Measurements from ENCODE around the gene NACC1.

Gene NACC1

GRCh38 chr19:13100031-13100588 is 18.0 kb upstream of the NACC1 start:
- no peak for DNase-seq (ENCODE audit: low read depth)

GRCh38 chr19:13100841-13101589 is 17.0 kb upstream of the NACC1 start:
- DNase-seq (ENCODE audit: low read depth) = no peak

GRCh38 chr19:13101590-13102415 is 16.3 kb upstream of the NACC1 start:
- DNase-seq (ENCODE audit: low read depth) = no peak

DNA sequence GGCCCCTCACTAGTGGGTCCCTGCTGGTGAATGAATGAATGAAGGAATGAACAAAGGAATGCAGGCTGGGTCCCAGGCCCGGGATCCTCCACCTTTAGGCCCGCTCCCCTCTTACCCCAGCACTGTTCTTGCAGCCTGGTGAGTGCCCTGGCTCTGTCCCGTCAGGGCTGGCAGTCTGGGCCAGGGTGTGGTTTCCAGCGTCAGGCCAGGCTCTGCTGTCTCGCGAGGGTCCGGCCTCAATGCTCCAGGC is 15.7 kb upstream of the NACC1 start:
- DNase-seq (ENCODE audit: low read depth) = no peak

DNA sequence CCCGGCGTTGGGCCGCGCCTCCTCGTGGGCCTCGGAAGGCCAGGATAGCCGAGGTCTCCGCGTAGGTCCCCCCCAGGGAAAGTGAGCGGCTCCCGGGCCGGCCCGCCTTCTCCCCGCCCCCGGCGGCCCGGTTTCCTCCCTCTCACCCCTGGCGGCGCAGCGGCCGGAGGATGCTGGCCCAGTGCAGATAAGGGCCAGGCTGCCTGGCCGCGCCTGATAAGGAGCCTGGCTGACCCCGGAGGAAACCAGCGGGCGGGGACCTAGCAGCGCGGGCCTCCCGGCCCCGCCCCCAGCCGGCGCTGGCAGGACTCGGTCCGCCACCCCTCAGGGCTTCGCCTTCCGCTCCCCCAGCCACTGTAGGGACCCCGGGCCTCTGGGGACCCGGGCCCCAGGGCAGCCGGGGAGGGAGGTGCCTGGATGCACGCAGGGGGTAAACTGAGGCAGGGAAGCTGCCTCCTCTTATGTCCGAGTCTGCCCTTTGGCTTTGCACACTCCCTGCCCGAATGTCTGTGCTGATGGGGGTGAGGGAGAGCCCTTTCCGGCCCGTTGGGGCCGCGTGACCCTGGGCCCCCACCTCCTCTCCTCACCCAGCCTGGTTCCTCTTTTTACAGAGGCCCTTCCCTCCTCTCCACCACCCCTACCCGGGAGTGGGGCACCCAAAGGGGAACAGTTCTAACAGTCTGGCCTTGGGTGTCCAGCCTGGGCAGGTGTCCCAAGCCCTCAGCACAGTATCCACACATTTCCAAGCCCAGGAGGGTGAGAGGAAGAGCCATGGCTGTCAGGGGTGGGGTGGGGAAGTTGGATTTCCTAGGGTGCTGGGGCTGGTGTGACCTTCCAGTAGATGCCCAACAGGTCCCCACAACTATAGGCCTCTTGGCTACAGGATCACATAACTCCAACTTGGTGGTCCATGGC is 15.1 kb upstream of the NACC1 start, which contains the start of gene LYL1:
LYL1 (minus strand) TSS at position 193 of the 915 bp plus-strand sequence. CDS start 1,687 bp downstream, outside the sequence.
- DNase-seq (ENCODE audit: low read depth) = no peak

GRCh38 chr19:13103581-13104359 is 14.3 kb upstream of the NACC1 start:
- no peak for DNase-seq (ENCODE audit: low read depth)

- peak; percentile 46 for DNase-seq (ENCODE audit: low read depth)
Measured at GRCh38 chr19:13104360-13104847, 13.7 kb upstream of the NACC1 start.

DNA sequence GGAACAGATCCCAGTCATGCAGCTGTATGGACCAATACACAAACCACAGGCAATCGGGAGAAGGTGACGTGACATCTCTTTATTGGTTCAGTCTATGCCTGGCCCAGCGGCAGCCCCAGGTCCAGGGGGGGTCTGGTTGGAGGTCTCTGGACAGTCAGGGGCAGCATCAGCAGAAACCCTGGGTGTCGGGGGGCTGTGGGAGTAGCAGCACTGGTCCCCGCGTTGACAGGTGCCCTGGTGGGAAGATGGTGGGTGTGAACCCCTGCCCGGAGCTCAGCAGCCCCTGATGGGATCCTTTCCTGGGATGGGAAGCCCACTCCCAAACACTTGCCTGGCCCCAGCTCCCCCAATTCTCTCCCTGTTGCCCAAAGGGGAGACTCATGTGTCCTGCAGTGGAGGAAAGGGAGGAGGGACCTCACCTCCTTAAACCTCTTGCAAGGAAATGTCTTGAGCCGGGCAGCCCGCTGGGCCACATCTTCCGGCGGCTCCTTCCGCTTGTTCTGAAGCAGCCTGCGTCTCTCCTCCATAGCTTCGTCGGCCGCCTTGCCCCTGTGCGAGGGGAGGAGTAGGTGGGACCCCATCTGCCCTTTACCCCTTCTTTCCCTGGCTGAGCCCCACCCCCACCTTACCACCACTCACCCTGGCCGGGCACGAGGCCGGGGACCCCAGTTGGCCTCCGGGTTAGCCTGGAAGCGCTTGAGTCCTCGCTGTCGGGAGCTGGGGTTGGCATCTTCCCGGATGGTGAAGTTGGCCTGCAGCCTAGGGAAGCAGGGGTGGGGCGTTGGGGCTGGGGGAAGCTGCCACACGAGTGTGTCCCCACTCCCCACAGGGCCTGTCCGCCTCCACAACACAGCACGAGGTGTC is 13.0 kb upstream of the NACC1 start:
- no peak for DNase-seq (ENCODE audit: low read depth)

GRCh38 chr19:13109361-13110098 is 8.5 kb upstream of the NACC1 start:
- DNase-seq (ENCODE audit: low read depth) = no peak

- no peak for DNase-seq (ENCODE audit: low read depth)
Measured at GRCh38 chr19:13110099-13110610, 7.9 kb upstream of the NACC1 start.

GRCh38 chr19:13112555-13112954 is 5.5 kb upstream of the NACC1 start:
- DNase-seq (ENCODE audit: low read depth) = no peak

DNA sequence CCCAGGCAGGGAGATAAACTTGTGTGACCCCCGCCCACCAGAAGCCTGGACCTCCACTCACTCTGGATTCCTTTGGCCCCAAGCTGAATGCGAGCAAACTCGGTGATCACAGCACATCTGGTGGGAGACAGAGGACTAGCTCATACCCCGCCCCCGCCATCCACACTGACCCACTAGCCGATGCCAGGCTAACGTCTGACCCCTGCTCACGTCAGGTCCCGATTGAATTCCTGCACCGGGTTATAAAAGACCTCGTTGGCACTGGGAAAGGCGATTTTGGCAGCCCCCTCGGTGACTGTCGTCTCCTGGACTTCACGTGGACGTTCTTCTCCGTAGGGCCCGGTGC is 2.2 kb upstream of the NACC1 start:
- no peak for DNase-seq (ENCODE audit: low read depth)

- DNase-seq (ENCODE audit: low read depth) = peak; percentile 91
Measured at GRCh38 chr19:13116282-13117175, 1.5 kb upstream of the NACC1 start, which contains the start of gene TRMT1. TSS of gene TRMT1 (minus strand) at chr19:13116740. CDS start at chr19:13116399, 341 bp downstream.

DNA sequence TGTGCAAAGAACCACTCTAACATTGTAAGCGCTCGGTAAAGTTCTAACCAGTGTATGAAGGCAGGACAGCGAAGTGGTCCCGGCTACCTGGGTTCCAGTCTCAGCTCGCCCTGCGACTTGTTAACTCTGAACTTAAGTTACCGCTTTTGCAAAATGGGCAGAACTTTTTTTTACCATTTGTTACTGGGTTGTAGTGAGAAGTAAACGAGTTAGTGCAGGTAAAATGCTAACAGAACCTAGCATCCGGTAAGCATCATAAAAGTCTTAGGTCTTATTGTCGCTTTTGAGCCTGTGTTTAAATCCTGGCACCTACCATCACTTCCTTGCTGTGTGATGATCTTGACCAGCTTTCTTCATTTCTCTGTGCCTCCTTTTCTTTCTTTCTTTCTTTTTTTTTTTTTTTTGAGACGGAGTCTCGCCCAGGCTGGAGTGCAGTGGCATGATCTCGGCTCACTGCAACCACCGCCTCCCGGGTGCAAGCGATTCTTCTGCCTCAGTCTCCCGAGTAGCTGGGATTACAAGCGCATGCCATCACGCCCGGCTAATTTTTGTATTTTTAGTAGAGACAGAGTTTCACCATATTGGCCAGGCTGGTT is 790 bp upstream of the NACC1 start:
- DNase-seq (ENCODE audit: low read depth) = no peak

GRCh38 chr19:13118424-13119193 is 545 bp downstream of the NACC1 start:
- no peak for DNase-seq (ENCODE audit: low read depth)

DNA sequence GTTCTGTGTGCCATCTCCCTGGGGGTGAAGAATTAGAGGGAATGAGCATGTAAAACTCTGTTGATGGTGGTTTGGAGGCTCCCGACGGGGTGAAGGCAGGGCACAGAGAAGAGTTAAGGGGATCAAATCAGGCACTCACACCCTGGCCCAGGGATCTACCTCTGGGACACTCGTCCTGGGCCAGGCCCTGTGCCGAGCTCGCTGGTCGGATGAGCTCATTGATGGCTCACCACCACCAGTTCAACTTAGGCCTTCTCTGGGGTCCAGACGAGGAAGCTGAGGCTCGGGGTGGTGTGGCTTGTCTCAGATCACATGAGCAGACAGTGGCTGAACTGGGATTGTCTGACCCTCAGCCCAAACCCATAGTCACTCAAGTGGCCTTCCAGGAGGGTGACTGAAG is 1.6 kb downstream of the NACC1 start:
- no peak for DNase-seq (ENCODE audit: low read depth)

DNA sequence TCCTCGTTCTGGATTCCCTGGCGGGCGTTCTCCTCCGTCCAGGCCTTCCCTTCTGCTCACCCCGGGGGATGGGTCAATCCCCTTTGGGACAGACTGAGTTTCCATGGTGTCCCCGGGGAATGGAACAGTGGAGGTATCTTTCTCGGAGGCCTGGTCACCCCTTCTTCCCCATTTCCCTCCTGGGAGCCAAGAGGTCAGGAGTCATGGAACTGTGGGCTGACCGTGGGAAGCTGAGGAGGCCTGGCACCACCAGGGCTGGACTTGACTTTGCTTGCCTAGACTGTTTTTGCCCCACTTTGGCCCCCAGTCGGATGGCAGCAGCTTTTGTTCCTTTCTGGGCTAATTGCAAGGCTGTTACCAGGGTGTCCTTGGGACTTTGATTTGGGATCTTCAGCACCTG is 2.0 kb downstream of the NACC1 start:
- no peak for DNase-seq (ENCODE audit: low read depth)

Measured in stimulated activated CD4-positive, alpha-beta T cell treated with anti-CD3 and anti-CD28 coated beads, Interleukin-2, amount 100 ng/mL, for 4 hours (primary cell).